NT2/D1 (cell line): ENCODE results near the gene CARHSP1.

Experiments
- YY1 ChIP-seq: IDR thresholded peaks from 2 replicates; pipeline ENCODE4 v1.6.1; 2011; ENCODE audit not compliant: insufficient read length, insufficient read depth
- ZNF274 ChIP-seq: IDR thresholded peaks from 2 replicates; pipeline ENCODE4 v1.6.1; 2011; ENCODE audit warnings: mild to moderate bottlenecking, low read depth, low read length

- no peak for TF ChIP-seq YY1
- no peak for TF ChIP-seq ZNF274
Measured at GRCh38 chr16:8905168-8905762, 36.5 kb upstream of the CARHSP1 start.
